ENCODE data around the gene LPIN1.
"Not testable (repeated sequence)": the region's sequence is repeated elsewhere in the genome, so short reads cannot be mapped to it uniquely, and the experiment has no call there.

LPIN1 gene

DNA sequence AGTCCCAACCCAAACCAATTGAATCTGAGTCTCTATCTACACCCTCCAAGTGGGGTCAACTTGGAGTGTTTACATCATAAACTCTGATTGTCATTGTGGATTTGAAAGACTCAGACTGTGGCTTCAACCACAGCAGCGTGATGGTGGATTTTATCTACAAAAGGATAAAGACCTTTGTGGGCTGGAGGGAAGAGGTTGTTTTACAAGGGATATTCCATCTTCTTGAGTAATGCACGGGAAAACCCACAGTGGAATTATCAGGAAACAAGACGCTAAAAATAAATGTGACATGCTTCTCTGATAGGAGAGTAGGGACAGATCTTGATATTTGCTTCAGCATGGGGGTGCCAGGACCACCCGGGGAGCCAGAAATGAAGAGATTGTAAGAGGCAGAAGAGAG lies 93.5 kb downstream of the LPIN1 start:
- DNase-seq: no peak

GRCh38 chr2:11842336-11842735 lies 95.9 kb downstream of the LPIN1 start:
- DNase-seq: no peak
- TF ChIP-seq, protein P1, sequence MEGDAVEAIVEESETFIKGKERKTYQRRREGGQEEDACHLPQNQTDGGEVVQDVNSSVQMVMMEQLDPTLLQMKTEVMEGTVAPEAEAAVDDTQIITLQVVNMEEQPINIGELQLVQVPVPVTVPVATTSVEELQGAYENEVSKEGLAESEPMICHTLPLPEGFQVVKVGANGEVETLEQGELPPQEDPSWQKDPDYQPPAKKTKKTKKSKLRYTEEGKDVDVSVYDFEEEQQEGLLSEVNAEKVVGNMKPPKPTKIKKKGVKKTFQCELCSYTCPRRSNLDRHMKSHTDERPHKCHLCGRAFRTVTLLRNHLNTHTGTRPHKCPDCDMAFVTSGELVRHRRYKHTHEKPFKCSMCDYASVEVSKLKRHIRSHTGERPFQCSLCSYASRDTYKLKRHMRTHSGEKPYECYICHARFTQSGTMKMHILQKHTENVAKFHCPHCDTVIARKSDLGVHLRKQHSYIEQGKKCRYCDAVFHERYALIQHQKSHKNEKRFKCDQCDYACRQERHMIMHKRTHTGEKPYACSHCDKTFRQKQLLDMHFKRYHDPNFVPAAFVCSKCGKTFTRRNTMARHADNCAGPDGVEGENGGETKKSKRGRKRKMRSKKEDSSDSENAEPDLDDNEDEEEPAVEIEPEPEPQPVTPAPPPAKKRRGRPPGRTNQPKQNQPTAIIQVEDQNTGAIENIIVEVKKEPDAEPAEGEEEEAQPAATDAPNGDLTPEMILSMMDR (IDR thresholded peaks at IDR 0.05; ENCODE audit: low read depth, low read length): no peak
- no peak overlapping the region for H3K27ac ChIP-seq
- no peak overlapping the region for H3K4me3 ChIP-seq (ENCODE audit: low read depth, low read length)
- no peaks in the 10 kb centered on the region for H3K9me3 ChIP-seq (ENCODE audit: severe bottlenecking)
- no peaks in the 10 kb centered on the region for H3K36me3 ChIP-seq
- no peaks in the 10 kb centered on the region for H3K27me3 ChIP-seq (ENCODE audit: insufficient read depth, low read depth, severe bottlenecking)

More for the DNA sequence above, 93.5 kb downstream of the LPIN1 start:
- TF ChIP-seq, protein P1 (IDR thresholded peaks at IDR 0.05; ENCODE audit: low read depth, low read length): no peak
- Histone ChIP-seq H3K27ac (no peak overlapping the region), H3K4me3 (ENCODE audit: low read depth, low read length) (no peak overlapping the region), H3K36me3 (no peaks in the 10 kb centered on the region), H3K27me3 (ENCODE audit: insufficient read depth, low read depth, severe bottlenecking) (no peaks in the 10 kb centered on the region), H3K9me3 (ENCODE audit: severe bottlenecking) (no peaks in the 10 kb centered on the region)

- H3K27me3 ChIP-seq (ENCODE audit: insufficient read depth, low read depth, severe bottlenecking); H3K27ac ChIP-seq; DNase-seq; H3K4me3 ChIP-seq (ENCODE audit: low read depth, low read length); H3K36me3 ChIP-seq; H3K9me3 ChIP-seq (ENCODE audit: severe bottlenecking): not testable (repeated sequence)
Measured at GRCh38 chr2:11844798-11845197, 98.4 kb downstream of the LPIN1 start.

GRCh38 chr2:11847935-11848334 lies 101.5 kb downstream of the LPIN1 start:
- H3K27ac ChIP-seq; H3K9me3 ChIP-seq (ENCODE audit: severe bottlenecking); H3K36me3 ChIP-seq; H3K4me3 ChIP-seq (ENCODE audit: low read depth, low read length); H3K27me3 ChIP-seq (ENCODE audit: insufficient read depth, low read depth, severe bottlenecking); DNase-seq: not testable (repeated sequence)

DNA sequence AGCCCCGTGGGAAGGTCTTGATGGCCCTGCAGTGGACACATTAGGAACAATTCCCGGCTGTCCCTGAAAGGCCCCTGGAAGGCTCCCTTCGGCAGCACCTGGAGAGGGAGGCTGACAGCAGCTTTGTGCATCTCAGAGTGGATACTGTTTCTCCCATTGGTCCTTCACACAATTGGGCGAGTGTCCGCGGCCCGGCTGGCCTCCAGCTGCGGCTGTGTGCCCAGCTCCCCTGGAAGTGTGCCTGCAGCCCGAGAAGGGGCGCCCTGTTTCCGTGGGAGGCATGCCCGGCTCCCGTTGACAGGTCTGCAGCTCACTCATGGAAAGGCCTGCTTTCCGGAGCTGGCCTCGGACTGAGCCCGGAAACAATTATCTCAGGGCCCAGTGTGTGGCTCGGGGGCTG lies 103.7 kb downstream of the LPIN1 start:
- Histone ChIP-seq H3K9me3 (ENCODE audit: severe bottlenecking) (peaks cover 4% of the 10 kb centered on the region), H3K36me3 (no peaks in the 10 kb centered on the region), H3K4me3 (ENCODE audit: low read depth, low read length) (no peak overlapping the region), H3K27ac (no peak overlapping the region), H3K27me3 (ENCODE audit: insufficient read depth, low read depth, severe bottlenecking) (no peaks in the 10 kb centered on the region)
- no peak for DNase-seq
- TF ChIP-seq, protein P1 (IDR thresholded peaks at IDR 0.05; ENCODE audit: low read depth, low read length): no peak

- H3K4me3 ChIP-seq (ENCODE audit: low read depth, low read length): no peak overlapping the region
- peaks cover 9% of the 10 kb centered on the region for H3K9me3 ChIP-seq (ENCODE audit: severe bottlenecking)
- TF ChIP-seq, protein P1 (IDR thresholded peaks at IDR 0.05; ENCODE audit: low read depth, low read length): no peak
- no peak for DNase-seq
- H3K27ac ChIP-seq: no peak overlapping the region
- no peaks in the 10 kb centered on the region for H3K27me3 ChIP-seq (ENCODE audit: insufficient read depth, low read depth, severe bottlenecking)
- no peaks in the 10 kb centered on the region for H3K36me3 ChIP-seq
Measured at GRCh38 chr2:11852526-11853196, 106.2 kb downstream of the LPIN1 start.

- Histone ChIP-seq H3K9me3 (ENCODE audit: severe bottlenecking) (peaks cover 9% of the 10 kb centered on the region), H3K4me3 (ENCODE audit: low read depth, low read length) (no peak overlapping the region), H3K27me3 (ENCODE audit: insufficient read depth, low read depth, severe bottlenecking) (no peaks in the 10 kb centered on the region), H3K27ac (no peak overlapping the region), H3K36me3 (no peaks in the 10 kb centered on the region)
- TF ChIP-seq, protein P1 (IDR thresholded peaks at IDR 0.05; ENCODE audit: low read depth, low read length): no peak
- DNase-seq: no peak
Measured at GRCh38 chr2:11853197-11853588, 106.8 kb downstream of the LPIN1 start.
